Kidney (tissue), 14 donors: ENCODE measurements around the gene PLAGL1. TPM values are rescaled to one million over a fixed set of nuclear protein-coding genes. Genes with fewer than 3 reads are reported as not detected.

Source experiments
- DNase-seq, 5 donors: peaks; one replicate each; pipeline ENCODE4 v3.0.0-alpha.2; 2013 to 2020
- FAIRE-seq: peaks from 2 replicates; lab custom pipeline; 2012; peaks lifted over from hg19 to GRCh38; lab: Jason Lieb, UNC
- H3K27ac ChIP-seq, 2 donors: one replicate each; pipeline ENCODE4 v1.7.0; 2013; ENCODE audit warnings: low read depth in 2 of 2, low read length in 2 of 2, inconsistent platforms in 1 of 2
- H3K27me3 ChIP-seq: one replicate; pipeline ENCODE4 v1.7.1; 2013; ENCODE audit warnings: low read length, inconsistent platforms; ENCODE audit not compliant: control insufficient read depth, insufficient read depth
- H3K36me3 ChIP-seq, 3 donors: one replicate each; pipeline versions ENCODE4 v1.7.0 to v1.7.1; 2013; ENCODE audit warnings: low read length in 3 of 3, control low read depth in 1 of 3, inconsistent platforms in 1 of 3; ENCODE audit not compliant: insufficient read depth in 3 of 3, control insufficient read depth in 2 of 3
- H3K4me1 ChIP-seq, 3 donors: one replicate each; pipeline versions ENCODE4 v1.7.0 to v1.7.1; 2013; ENCODE audit warnings: low read length in 3 of 3, inconsistent platforms in 1 of 3, low read depth in 1 of 3; ENCODE audit not compliant: control insufficient read depth in 2 of 3, insufficient read depth in 2 of 3
- H3K4me3 ChIP-seq, 3 donors: one replicate each; pipeline versions ENCODE4 v1.7.0 to v1.8.1; 2013; ENCODE audit warnings: low read length in 3 of 3, control low read depth in 1 of 3, inconsistent platforms in 1 of 3
- H3K9ac ChIP-seq, 3 donors: one replicate each; pipeline versions ENCODE4 v1.7.0 to v1.7.1; 2013; ENCODE audit warnings: low read length in 3 of 3, control low read depth in 1 of 3, inconsistent platforms in 1 of 3
- H3K9me3 ChIP-seq, 3 donors: one replicate each; pipeline versions ENCODE4 v1.7.0 to v1.7.1; 2013; ENCODE audit warnings: low read length in 3 of 3, control low read depth in 1 of 3, inconsistent platforms in 1 of 3; ENCODE audit not compliant: control insufficient read depth in 2 of 3, insufficient read depth in 1 of 3
- CTCF ChIP-seq: IDR thresholded peaks from 3 replicates; pipeline ENCODE4 v1.5.1; 2012; ENCODE audit warnings: mild to moderate bottlenecking, moderate library complexity, borderline replicate concordance; ENCODE audit not compliant: insufficient read depth; ENCODE audit errors: extremely low read depth
- intact Hi-C: fragments of 100-400 bp; cut with DNase I; formaldehyde crosslinking; loops from one replicate; pipeline ENCODE4 v1.11.1; 2022
- polyA plus RNA-seq: library from polyadenylated mRNA; stranded (reverse); fragments of 350-450 nt; fragmentation: Illumina TruSeq; extraction: RNeasy Lipid Tissue Mini Kit (QIAGEN cat#74804); gene quantifications from one replicate; pipeline ENCODE4 v1.2.3, GENCODE V29; 2014; ENCODE audit warnings: low read depth, low replicate concordance; ENCODE audit not compliant: insufficient read depth
- total RNA-seq: library from RNA; stranded (reverse); fragmentation: NEBNext Ultra II Directional; extraction: Animal tissue kit (Norgen Biotek cat#: 25700); gene quantifications from one replicate; pipeline ENCODE4 v1.2.1, GENCODE V29; 2021
- donor health status: control.
- donor health status: control.
- donor health status: control.
- donor health status: control.
- donor health status: control.
- donor health status: DM: yes; HTN: yes; CAD: no.
- donor health status: Normal renal cell carcinoma (clear cell type).

The PLAGL1 gene
- total and polyA plus RNA-seq, 2 donors from 2014 or later, result 7.1 to 23.6 TPM

- peak overlapping the region; percentile 50 to 80 (median 60) for H3K4me3 ChIP-seq
- TF ChIP-seq CTCF, result no peak
- intact Hi-C loops, result no loop called here
Observed at GRCh38 chr6:144007478-144008119, 460 bp downstream of the PLAGL1 start.

GRCh38 chr6:144006736-144007477 is 1.2 kb downstream of the PLAGL1 start:
- H3K36me3 ChIP-seq, result no peaks in the 10 kb centered on the region
- DNase-seq, result peak in 4 of 5 donors; percentile 62 to 76 (median 68)
- peak overlapping the region; percentile 50 to 80 (median 60) for H3K4me3 ChIP-seq
- no peaks in the 10 kb centered on the region for H3K27me3 ChIP-seq
- no peak for TF ChIP-seq CTCF
- no peak for FAIRE-seq
- H3K4me1 ChIP-seq, result peaks cover 0 to 4% (median 0%) of the 10 kb centered on the region in 3 donors
- H3K27ac ChIP-seq, result no peak overlapping the region
- H3K9me3 ChIP-seq, result no peaks in the 10 kb centered on the region
- intact Hi-C loops, result no loop called here
- H3K9ac ChIP-seq, result peak overlapping the region in 2 of 3 donors; percentile 65 to 74

More at GRCh38 chr6:144007478-144008119, 460 bp downstream of the PLAGL1 start:
- FAIRE-seq (no peak), DNase-seq (peak in 3 of 5 donors; percentile 26 to 46 (median 32))
- H3K36me3 ChIP-seq, result no peaks in the 10 kb centered on the region
- H3K9ac ChIP-seq, result peak overlapping the region; percentile 41 to 74 (median 65)
- no peaks in the 10 kb centered on the region for H3K27me3 ChIP-seq
- H3K4me1 ChIP-seq, result peaks cover 0 to 4% (median 0%) of the 10 kb centered on the region in 3 donors
- H3K27ac ChIP-seq, result peak overlapping the region; percentile 29 to 53
- H3K9me3 ChIP-seq, result no peaks in the 10 kb centered on the region

GRCh38 chr6:143999406-143999805 is 8.7 kb downstream of the PLAGL1 start:
- DNase-seq (no peak), FAIRE-seq (no peak)
- Histone ChIP-seq H3K27ac (no peak overlapping the region), H3K27me3 (no peaks in the 10 kb centered on the region), H3K4me3 (no peak overlapping the region), H3K9me3 (peaks cover 0 to 2% (median 0%) of the 10 kb centered on the region in 3 donors), H3K36me3 (no peaks in the 10 kb centered on the region), H3K4me1 (no peaks in the 10 kb centered on the region), H3K9ac (no peak overlapping the region)
- TF ChIP-seq CTCF, result no peak
- intact Hi-C loops, result no loop called here
